Measurements from ENCODE around the gene CYBC1.

CYBC1 gene

GRCh38 chr17:82419540-82419939, 31.0 kb downstream of the CYBC1 start:
- Histone ChIP-seq H3K36me3 (ENCODE audit: control insufficient read depth, insufficient read depth, low read length) (no peaks in the 10 kb centered on the region), H3K79me2 (peaks cover 2% of the 10 kb centered on the region), H3K4me3 (ENCODE audit: low read depth, low read length) (no peak overlapping the region), H3K9ac (no peak overlapping the region), H3K4me2 (ENCODE audit: low read length) (no peak overlapping the region), H2AFZ (peak overlapping the region; percentile 72), H3K9me3 (ENCODE audit: control insufficient read depth, low read length) (no peaks in the 10 kb centered on the region), H3K27me3 (ENCODE audit: control insufficient read depth, insufficient read depth, low read length) (no peaks in the 10 kb centered on the region), H3K4me1 (peaks cover 11% of the 10 kb centered on the region), H3K27ac (no peak overlapping the region)
- no peak for TF ChIP-seq CTCF (IDR thresholded peaks at IDR 0.05)

- Histone ChIP-seq H3K4me1 (peaks cover 11% of the 10 kb centered on the region), H2AFZ (peak within 1 kb of the TSS; percentile 89), H3K9me3 (ENCODE audit: control insufficient read depth, low read length) (no peaks in the 10 kb centered on the region), H3K9ac (no peak within 1 kb of the TSS), H3K27ac (peak within 1 kb of the TSS; percentile 87), H3K27me3 (ENCODE audit: control insufficient read depth, insufficient read depth, low read length) (no peaks in the 10 kb centered on the region), H3K79me2 (peaks cover 2% of the 10 kb centered on the region), H3K4me2 (ENCODE audit: low read length) (peak within 1 kb of the TSS; percentile 95), H3K4me3 (ENCODE audit: low read depth, low read length) (peak within 1 kb of the TSS; percentile 80), H3K36me3 (ENCODE audit: control insufficient read depth, insufficient read depth, low read length) (no peaks in the 10 kb centered on the region)
- no peak for TF ChIP-seq CTCF (IDR thresholded peaks at IDR 0.05)
These were observed 32.3 kb downstream of the CYBC1 start, which contains the start of the genes HEXD and OGFOD3 for GRCh38 chr17:82418001-82418986. Gene HEXD, plus strand, starts transcription at chr17:82418347. Its CDS starts 1,453 bp downstream, at chr17:82419800. Gene OGFOD3, minus strand, starts transcription at chr17:82418586. Its CDS starts 101 bp downstream, at chr17:82418485.

- Histone ChIP-seq H3K9me3 (ENCODE audit: control insufficient read depth, low read length) (no peaks in the 10 kb centered on the region), H3K27ac (no peak overlapping the region), H3K4me1 (peaks cover 17% of the 10 kb centered on the region), H3K36me3 (ENCODE audit: control insufficient read depth, insufficient read depth, low read length) (no peaks in the 10 kb centered on the region), H3K4me3 (ENCODE audit: low read depth, low read length) (no peak overlapping the region), H3K27me3 (ENCODE audit: control insufficient read depth, insufficient read depth, low read length) (no peaks in the 10 kb centered on the region), H3K4me2 (ENCODE audit: low read length) (no peak overlapping the region), H3K9ac (no peak overlapping the region), H2AFZ (no peak overlapping the region), H3K79me2 (peaks cover 11% of the 10 kb centered on the region)
- TF ChIP-seq CTCF (IDR thresholded peaks at IDR 0.05) = no peak
These were observed 33.8 kb downstream of the CYBC1 start for GRCh38 chr17:82416771-82417170.

DNA sequence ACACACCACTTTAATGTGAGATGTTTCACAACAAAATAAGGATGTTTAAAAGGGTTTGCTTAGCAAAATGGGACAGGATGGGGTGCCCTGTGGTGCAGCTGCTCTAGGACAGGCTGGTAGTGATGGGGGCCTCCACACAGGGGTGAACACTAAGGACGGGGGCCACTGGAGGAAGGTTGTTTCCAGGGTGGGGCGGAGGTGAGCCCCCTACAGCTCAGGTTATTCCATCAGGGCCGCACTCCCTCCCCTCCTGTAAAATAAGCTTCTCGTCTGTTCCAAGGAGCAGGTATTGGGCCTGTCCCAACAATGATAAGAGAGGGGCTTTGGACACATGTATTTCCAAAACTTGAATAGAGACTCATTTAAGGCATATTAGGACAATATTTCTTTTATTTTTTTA, 34.3 kb downstream of the CYBC1 start:
- no peak for TF ChIP-seq CTCF (IDR thresholded peaks at IDR 0.05)
- Histone ChIP-seq H3K79me2 (peaks cover 16% of the 10 kb centered on the region), H3K9me3 (ENCODE audit: control insufficient read depth, low read length) (no peaks in the 10 kb centered on the region), H3K9ac (no peak overlapping the region), H3K4me1 (peaks cover 17% of the 10 kb centered on the region), H3K27ac (no peak overlapping the region), H3K36me3 (ENCODE audit: control insufficient read depth, insufficient read depth, low read length) (no peaks in the 10 kb centered on the region), H3K4me3 (ENCODE audit: low read depth, low read length) (no peak overlapping the region), H3K4me2 (ENCODE audit: low read length) (no peak overlapping the region), H2AFZ (no peak overlapping the region), H3K27me3 (ENCODE audit: control insufficient read depth, insufficient read depth, low read length) (no peaks in the 10 kb centered on the region)
